GM06990 (cell line): ENCODE measurements around the gene RIC1.

Experiments
- DNase-seq: peaks from one replicate; pipeline ENCODE4 v3.0.0-alpha.2; 2011; ENCODE audit not compliant: insufficient read length; ENCODE audit errors: extremely low read depth
- H3K27me3 ChIP-seq: replicated peaks from 2 replicates; pipeline ENCODE4 v1.6.0; 2011; ENCODE audit warnings: low read length; ENCODE audit not compliant: control insufficient read depth, insufficient read depth
- H3K36me3 ChIP-seq: 2 replicates; pipeline ENCODE4 v1.5.1; 2011; ENCODE audit warnings: low read length; ENCODE audit not compliant: control insufficient read depth, insufficient read depth
- H3K4me3 ChIP-seq: replicated peaks from 2 replicates; pipeline ENCODE4 v1.5.1; 2011; ENCODE audit warnings: low read depth, mild to moderate bottlenecking, control low read depth, low read length
- TF ChIP-seq, protein P1 (sequence below): IDR thresholded peaks from 2 replicates; pipeline ENCODE4 v1.5.1; 2011; ENCODE audit warnings: low read length, control low read depth, mild to moderate bottlenecking, inconsistent platforms; ENCODE audit not compliant: insufficient read depth, poor library complexity, severe bottlenecking

The RIC1 gene

DNA sequence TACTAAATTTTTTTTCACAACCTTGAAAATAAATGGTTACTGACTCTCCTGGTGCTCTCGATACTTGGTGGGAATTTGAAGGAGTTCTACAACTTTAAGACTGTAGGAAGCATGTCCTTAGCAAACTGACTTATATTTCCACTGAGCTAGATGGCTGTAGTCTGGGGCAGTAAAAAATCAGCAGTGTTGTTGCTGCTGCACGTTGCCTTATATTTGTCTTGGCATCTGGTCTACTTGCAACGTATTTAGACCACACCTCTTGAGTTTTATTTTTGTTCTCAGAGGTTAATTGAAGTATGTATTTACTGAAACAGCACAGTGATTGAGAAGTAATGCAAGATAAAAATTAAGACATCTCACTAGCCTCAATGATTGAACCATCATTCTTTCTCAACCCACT is 127.7 kb downstream of the RIC1 start:
- no peak overlapping the region for H3K4me3 ChIP-seq
- DNase-seq, result no peak
- peaks cover 8% of the 10 kb centered on the region for H3K36me3 ChIP-seq

GRCh38 chr9:5760338-5760737 is 131.4 kb downstream of the RIC1 start:
- H3K36me3 ChIP-seq, result peaks cover 13% of the 10 kb centered on the region
- H3K27me3 ChIP-seq, result no peaks in the 10 kb centered on the region
- TF ChIP-seq, protein P1, sequence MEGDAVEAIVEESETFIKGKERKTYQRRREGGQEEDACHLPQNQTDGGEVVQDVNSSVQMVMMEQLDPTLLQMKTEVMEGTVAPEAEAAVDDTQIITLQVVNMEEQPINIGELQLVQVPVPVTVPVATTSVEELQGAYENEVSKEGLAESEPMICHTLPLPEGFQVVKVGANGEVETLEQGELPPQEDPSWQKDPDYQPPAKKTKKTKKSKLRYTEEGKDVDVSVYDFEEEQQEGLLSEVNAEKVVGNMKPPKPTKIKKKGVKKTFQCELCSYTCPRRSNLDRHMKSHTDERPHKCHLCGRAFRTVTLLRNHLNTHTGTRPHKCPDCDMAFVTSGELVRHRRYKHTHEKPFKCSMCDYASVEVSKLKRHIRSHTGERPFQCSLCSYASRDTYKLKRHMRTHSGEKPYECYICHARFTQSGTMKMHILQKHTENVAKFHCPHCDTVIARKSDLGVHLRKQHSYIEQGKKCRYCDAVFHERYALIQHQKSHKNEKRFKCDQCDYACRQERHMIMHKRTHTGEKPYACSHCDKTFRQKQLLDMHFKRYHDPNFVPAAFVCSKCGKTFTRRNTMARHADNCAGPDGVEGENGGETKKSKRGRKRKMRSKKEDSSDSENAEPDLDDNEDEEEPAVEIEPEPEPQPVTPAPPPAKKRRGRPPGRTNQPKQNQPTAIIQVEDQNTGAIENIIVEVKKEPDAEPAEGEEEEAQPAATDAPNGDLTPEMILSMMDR, result no peak
- DNase-seq, result no peak
- no peak overlapping the region for H3K4me3 ChIP-seq

More for the DNA sequence above, 127.7 kb downstream of the RIC1 start:
- no peaks in the 10 kb centered on the region for H3K27me3 ChIP-seq
- TF ChIP-seq, protein P1, result no peak

GRCh38 chr9:5762421-5762820 is 133.5 kb downstream of the RIC1 start:
- DNase-seq, result no peak
- TF ChIP-seq, protein P1, result no peak
- no peaks in the 10 kb centered on the region for H3K27me3 ChIP-seq
- no peak overlapping the region for H3K4me3 ChIP-seq
- H3K36me3 ChIP-seq, result peaks cover 15% of the 10 kb centered on the region

DNA sequence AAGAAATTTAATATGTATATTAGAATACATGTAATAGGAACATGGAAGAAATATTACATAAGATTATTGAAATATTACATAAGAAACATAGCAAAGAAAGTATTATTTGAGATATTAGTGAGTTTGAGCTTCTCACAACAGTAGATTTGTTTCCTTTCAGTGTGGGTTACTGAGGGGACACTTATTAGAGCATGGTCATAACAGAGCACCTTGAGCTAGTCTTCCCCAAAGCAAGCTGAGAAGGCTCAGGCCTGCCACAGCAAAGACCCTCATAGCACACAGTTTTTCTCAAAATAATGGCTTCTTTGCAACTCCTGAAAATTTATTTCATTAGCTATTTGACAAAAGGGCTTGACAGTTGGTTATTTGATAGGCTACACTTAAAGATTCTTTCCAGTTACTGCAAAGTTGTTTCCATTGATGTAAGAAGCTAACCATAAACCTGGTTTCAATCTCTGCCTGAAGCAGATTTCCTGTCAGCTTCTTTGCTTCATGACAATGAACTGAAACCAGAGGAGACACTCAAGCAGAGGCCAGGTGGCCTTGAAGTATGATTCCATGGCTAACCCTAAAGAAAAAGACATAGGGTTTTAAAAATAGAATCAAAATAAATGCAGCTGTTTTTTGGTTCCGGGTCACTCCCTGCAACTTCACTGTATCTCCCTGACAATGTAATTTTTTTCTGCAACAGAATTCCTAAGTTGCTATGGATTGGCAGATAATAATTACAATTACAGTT is 135.4 kb downstream of the RIC1 start:
- TF ChIP-seq, protein P1, result no peak
- H3K27me3 ChIP-seq, result no peaks in the 10 kb centered on the region
- H3K36me3 ChIP-seq, result peaks cover 21% of the 10 kb centered on the region
- peak; percentile 71 for DNase-seq
- H3K4me3 ChIP-seq, result no peak overlapping the region

DNA sequence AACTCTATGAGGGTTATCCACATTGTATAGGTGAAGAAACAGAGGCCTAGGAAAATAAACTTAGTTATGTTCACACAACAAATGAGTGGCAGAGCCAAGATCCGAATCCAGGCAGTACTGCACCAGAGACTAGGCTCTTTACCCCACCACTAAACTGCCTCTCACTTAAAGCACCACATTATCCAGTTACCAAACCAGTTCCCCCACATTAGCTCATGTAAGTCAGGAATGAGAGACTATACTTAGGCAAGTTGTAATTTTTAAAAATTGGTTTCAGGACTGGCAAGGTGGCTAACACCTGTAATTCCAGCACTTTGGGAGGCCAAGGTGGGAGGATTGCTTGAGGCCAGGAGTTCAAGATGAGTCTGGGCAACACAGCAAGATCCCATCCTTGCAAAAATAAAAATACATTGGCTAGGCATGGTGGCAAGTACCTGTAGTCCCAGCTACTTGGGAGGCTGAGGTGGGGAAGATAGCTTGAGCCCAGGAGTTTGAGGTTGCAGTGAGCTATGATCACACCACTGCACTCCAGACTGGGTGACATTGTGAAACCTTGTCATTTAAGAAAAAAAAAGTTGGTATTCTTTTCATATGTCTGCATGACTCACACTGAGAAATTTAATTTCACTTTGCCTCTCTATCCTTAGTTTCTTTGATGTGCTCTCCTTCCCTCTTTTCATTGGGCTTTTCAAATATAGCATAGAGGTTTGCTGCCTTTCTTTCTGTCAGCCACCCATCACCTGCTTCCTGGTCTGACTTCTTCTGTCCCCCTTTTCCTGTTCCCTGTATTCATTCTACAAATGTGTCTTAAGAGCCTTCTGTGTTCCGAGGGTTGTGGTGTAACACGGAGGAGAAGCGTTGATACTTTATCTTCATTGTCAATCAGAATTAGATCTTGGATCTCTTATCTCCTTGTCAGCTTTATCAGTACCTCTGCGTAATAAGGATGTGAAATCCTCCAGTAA is 139.3 kb downstream of the RIC1 start:
- H3K27me3 ChIP-seq, result no peaks in the 10 kb centered on the region
- DNase-seq, result peak; percentile 14

More for the DNA sequence above, 139.3 kb downstream of the RIC1 start:
- TF ChIP-seq, protein P1, result no peak
- Histone ChIP-seq H3K36me3 (peaks cover 24% of the 10 kb centered on the region), H3K4me3 (no peak overlapping the region)
